HepG2 (cell line): ENCODE measurements around the gene ZCCHC7. TPM values are rescaled to one million over a fixed set of nuclear protein-coding genes. Genes with fewer than 3 reads are reported as not detected.

Experiments
- ATAC-seq: fragments of 200-7000 bp; cut with Tn5 transposase; 3 replicates; pipeline ENCODE4 v1.9.1; 2020; ENCODE audit warnings: mild to moderate bottlenecking, moderate library complexity
- BruUV-seq: library from RNA; stranded (reverse); fragments of 400-500 nt; replicated peaks from 2 replicates; lab custom pipeline; 2021; lab: Mats Ljungman, UMichigan
- CTCF ChIA-PET: fragments of 300-600 bp; formaldehyde crosslinking; extraction: SDS; loops from one replicate; lab custom pipeline; 2021; ENCODE audit warnings: low total read pairs, inconsistent platforms, low intra/inter-chr PET ratio; lab: Yijun Ruan, JAX
- POLR2A ChIA-PET: fragments of 350-600 bp; sonication (Branson Sonifier 250); formaldehyde crosslinking; loops from one replicate; lab custom pipeline; 2020; ENCODE audit warnings: antibody characterized with exemption, inconsistent platforms; lab: Yijun Ruan, JAX
- DNase-seq: peaks from one replicate; pipeline ENCODE4 v3.0.0-alpha.2; 2015; ENCODE audit warnings: low spot score
- FAIRE-seq: peaks from 3 replicates; lab custom pipeline; 2011; peaks lifted over from hg19 to GRCh38; lab: Jason Lieb, UNC
- H2AFZ ChIP-seq: one replicate; pipeline ENCODE4 v1.6.1; 2011; ENCODE audit warnings: low read length, inconsistent platforms
- H3K27ac ChIP-seq: fragments of 300-600 bp; 3 replicates; pipeline ENCODE4 v1.8.0; 2011; ENCODE audit warnings: mixed run types, mild to moderate bottlenecking, mixed read lengths, low read length, inconsistent platforms; ENCODE audit not compliant: insufficient read depth; ENCODE audit errors: extremely low read length
- H3K27me3 ChIP-seq, 2 experiments: fragments of 200-600 bp in 1 of 2; 2 replicates in 1 of 2; 3 replicates in 1 of 2; pipeline versions ENCODE4 v1.6.0 to v1.8.0; 2011; ENCODE audit warnings: low read length in 2 of 2, mild to moderate bottlenecking in 2 of 2, moderate library complexity in 2 of 2, inconsistent platforms in 1 of 2; ENCODE audit not compliant: insufficient read depth in 2 of 2, control insufficient read depth in 1 of 2
- H3K36me3 ChIP-seq, 2 experiments: fragments of 200-600 bp in 1 of 2; replicated peaks in 1 of 2; 2 replicates in 1 of 2; 3 replicates in 1 of 2; pipeline versions ENCODE4 v1.5.1 to v1.8.0; 2011; ENCODE audit warnings: low read length in 2 of 2, inconsistent platforms in 1 of 2; ENCODE audit not compliant: insufficient read depth in 2 of 2, control insufficient read depth in 1 of 2
- H3K4me1 ChIP-seq: 2 replicates; pipeline ENCODE4 v1.5.1; 2012; ENCODE audit warnings: low read length, inconsistent platforms; ENCODE audit not compliant: insufficient read depth
- H3K4me2 ChIP-seq: 2 replicates; pipeline ENCODE4 v1.6.0; 2011; ENCODE audit warnings: low read depth, low read length, inconsistent platforms
- H3K4me3 ChIP-seq, 3 experiments: fragments of 200-600 bp in 1 of 3; sonication (generic), shearing (Covaris generic) in 1 of 3; replicated peaks in 1 of 3; 2 replicates each; pipeline ENCODE4 v1.5.1; 2011 to 2016; ENCODE audit warnings: low read length in 3 of 3, inconsistent platforms in 2 of 3, low read depth in 2 of 3, mild to moderate bottlenecking in 2 of 3, control low read depth in 1 of 3, mixed read lengths in 1 of 3; ENCODE audit not compliant: insufficient read depth in 1 of 3
- H3K79me2 ChIP-seq: one replicate; pipeline ENCODE4 v1.6.1; 2011; ENCODE audit warnings: low read length, inconsistent platforms; ENCODE audit not compliant: insufficient read depth
- H3K9ac ChIP-seq: 2 replicates; pipeline ENCODE4 v1.6.0; 2011; ENCODE audit warnings: mild to moderate bottlenecking, low read depth, low read length, inconsistent platforms; ENCODE audit not compliant: insufficient read depth
- H3K9me3 ChIP-seq: 2 replicates; pipeline ENCODE4 v1.5.1; 2012; ENCODE audit warnings: mild to moderate bottlenecking, low read length
- H4K20me1 ChIP-seq: 2 replicates; pipeline ENCODE4 v1.6.0; 2011; ENCODE audit warnings: inconsistent platforms, mild to moderate bottlenecking, low read length, moderate library complexity; ENCODE audit not compliant: insufficient read depth
- CEBPB ChIP-seq: IDR thresholded peaks from 2 replicates; pipeline ENCODE4 v1.6.1; 2011; ENCODE audit warnings: low read depth, low read length, improper control_type of control experiment, borderline replicate concordance
- NCOA5 ChIP-seq: sonication (generic); formaldehyde crosslinking; IDR thresholded peaks from 2 replicates; pipeline ENCODE4 v1.4.0; 2020; ENCODE audit warnings: missing genetic modification reagents
- ZBTB7A ChIP-seq: sonication (generic); formaldehyde crosslinking; IDR thresholded peaks from 2 replicates; pipeline ENCODE4 v1.8.0; 2022; ENCODE audit warnings: mild to moderate bottlenecking, missing genetic modification reagents
- ZNF121 ChIP-seq: sonication (generic); formaldehyde crosslinking; IDR thresholded peaks from 2 replicates; pipeline ENCODE4 v1.5.0; 2020; ENCODE audit warnings: mild to moderate bottlenecking, missing genetic modification reagents
- ZNF17 ChIP-seq: sonication (generic); formaldehyde crosslinking; IDR thresholded peaks from 2 replicates; pipeline ENCODE4 v1.5.0; 2020; ENCODE audit warnings: mild to moderate bottlenecking, missing genetic modification reagents
- ZNF484 ChIP-seq: sonication (generic); formaldehyde crosslinking; IDR thresholded peaks from 2 replicates; pipeline ENCODE4 v1.5.1; 2020; ENCODE audit warnings: mild to moderate bottlenecking, low read depth, missing genetic modification reagents, borderline replicate concordance
- WGBS: methylation state at CpG from one replicate; pipeline ENCODE4 v1.1.6; 2017; ENCODE audit warnings: low lambda C conversion rate; 5-methylcytosine and 5-hydroxymethylcytosine counted together
- in situ Hi-C: cut with HindIII; loops from 2 replicates; pipeline ENCODE4 v1.10.0; 2017; ENCODE audit warnings: low pct_unique_long_range_greater_than_20kb; ENCODE audit not compliant: extremely low pct_ligation_motif_present
- intact Hi-C: fragments of 100-400 bp; cut with micrococcal nuclease; formaldehyde crosslinking; loops from one replicate; pipeline ENCODE4 v1.10.0; 2022; ENCODE audit not compliant: unreplicated experiment
- polyA plus RNA-seq, 8 experiments: library from polyadenylated mRNA; depleted of rRNA in 3 of 8; stranded (reverse) in 7 of 8; unstranded in 1 of 8; fragments of >200 nt; fragmentation: Illumina TruSeq in 4 of 8; extraction: Trizol in 4 of 8; gene quantifications; 2 replicates each; pipeline versions ENCODE4 v1.2.1 to v1.2.3, GENCODE V29; 2011 to 2016; ENCODE audit warnings: low read depth in 4 of 8, missing spikeins in 1 of 8, mixed read lengths in 1 of 8; ENCODE audit not compliant: insufficient read depth in 1 of 8
- total RNA-seq, 5 experiments: library from RNA; depleted of rRNA; stranded (reverse); fragments of >200 nt; fragmentation: Illumina TruSeq; extraction: Trizol; gene quantifications; 2 replicates each; pipeline ENCODE4 v1.2.3, GENCODE V29; 2016; ENCODE audit warnings: low read depth in 1 of 5
- TF ChIP-seq, protein P1 (sequence below): sonication (generic); formaldehyde crosslinking; conservative IDR thresholded peaks from 2 replicates; pipeline ENCODE4 v1.8.0; 2022; ENCODE audit warnings: low read depth, missing genetic modification reagents
- TF ChIP-seq, protein P2 (sequence below): sonication (generic); formaldehyde crosslinking; IDR thresholded peaks from 2 replicates; pipeline ENCODE4 v1.5.0; 2020; ENCODE audit warnings: missing genetic modification reagents, mild to moderate bottlenecking, borderline replicate concordance

Gene ZCCHC7
- total and polyA plus RNA-seq, 2 of the 13 experiments (the other 11 are each of a cell fraction or from before 2014, with no cell fraction given): 13.6 to 19.3 TPM

DNA sequence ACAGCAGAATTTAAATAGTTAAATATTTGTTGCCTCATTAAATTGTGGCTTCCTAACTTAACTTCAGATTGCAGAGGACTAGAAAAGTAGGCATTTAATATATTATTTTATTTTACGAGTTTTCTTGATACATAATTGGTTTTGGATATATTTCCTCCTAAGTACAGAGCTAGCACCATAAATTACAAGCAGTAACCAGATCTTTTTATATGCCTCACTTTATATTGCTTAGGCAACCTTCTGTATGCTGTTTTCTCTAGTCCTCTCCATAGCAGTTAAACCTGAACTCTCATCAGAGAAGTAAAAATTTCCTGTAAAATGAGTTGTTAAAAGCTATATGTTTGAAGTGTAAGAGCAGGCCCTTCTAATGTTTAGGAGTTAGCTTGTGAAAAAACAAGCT lies 144.2 kb downstream of the ZCCHC7 start (continued):
- TF ChIP-seq, protein P1, sequence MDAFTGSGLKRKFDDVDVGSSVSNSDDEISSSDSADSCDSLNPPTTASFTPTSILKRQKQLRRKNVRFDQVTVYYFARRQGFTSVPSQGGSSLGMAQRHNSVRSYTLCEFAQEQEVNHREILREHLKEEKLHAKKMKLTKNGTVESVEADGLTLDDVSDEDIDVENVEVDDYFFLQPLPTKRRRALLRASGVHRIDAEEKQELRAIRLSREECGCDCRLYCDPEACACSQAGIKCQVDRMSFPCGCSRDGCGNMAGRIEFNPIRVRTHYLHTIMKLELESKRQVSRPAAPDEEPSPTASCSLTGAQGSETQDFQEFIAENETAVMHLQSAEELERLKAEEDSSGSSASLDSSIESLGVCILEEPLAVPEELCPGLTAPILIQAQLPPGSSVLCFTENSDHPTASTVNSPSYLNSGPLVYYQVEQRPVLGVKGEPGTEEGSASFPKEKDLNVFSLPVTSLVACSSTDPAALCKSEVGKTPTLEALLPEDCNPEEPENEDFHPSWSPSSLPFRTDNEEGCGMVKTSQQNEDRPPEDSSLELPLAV (CRISPR knock-in tag): no peak
- no peak for TF ChIP-seq ZBTB7A (CRISPR knock-in tag)
- TF ChIP-seq ZNF17: no peak
- no peak for TF ChIP-seq NCOA5 (CRISPR knock-in tag)
- TF ChIP-seq, protein P2, sequence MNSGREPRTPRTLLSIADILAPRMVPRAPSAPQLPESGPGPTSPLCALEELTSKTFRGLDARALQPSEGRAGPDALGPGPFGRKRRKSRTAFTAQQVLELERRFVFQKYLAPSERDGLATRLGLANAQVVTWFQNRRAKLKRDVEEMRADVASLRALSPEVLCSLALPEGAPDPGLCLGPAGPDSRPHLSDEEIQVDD (CRISPR knock-in tag): no peak

DNA sequence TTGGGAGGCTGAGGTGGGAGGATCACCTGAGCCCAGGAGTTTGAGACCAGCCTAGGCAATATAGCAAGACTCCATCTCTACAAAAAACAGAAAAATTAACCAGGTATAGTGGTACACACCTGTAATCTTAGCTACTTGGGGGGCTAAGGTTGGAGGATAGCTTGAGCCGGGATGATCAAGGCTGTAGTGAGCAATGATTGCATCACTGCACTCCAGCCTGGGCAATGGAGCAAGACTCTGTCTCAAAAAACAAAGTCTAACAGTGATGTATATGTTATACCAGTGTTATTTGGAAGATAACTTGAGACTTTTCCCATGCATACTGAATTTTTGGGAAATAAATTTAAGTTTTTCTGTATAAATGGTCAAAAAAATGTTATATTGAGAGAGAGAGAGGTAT lies 146.3 kb downstream of the ZCCHC7 start:
- BruUV-seq: no TSS peak
- Histone ChIP-seq H4K20me1 (0 out of 2 replicates have a peak, but pooled peaks cover under 1% of the 10 kb centered on the region), H3K27me3 (no peaks in the 10 kb centered on the region), H3K27ac (no peak overlapping the region), H3K79me2 (no peaks in the 10 kb centered on the region), H3K4me2 (no peak overlapping the region), H2AFZ (no peak overlapping the region), H3K9me3 (no peaks in the 10 kb centered on the region), H3K4me1 (no peaks in the 10 kb centered on the region), H3K36me3 (no peaks in the 10 kb centered on the region), H3K4me3 (no peak overlapping the region), H3K9ac (no peak overlapping the region)
- ATAC-seq: no peak
- TF ChIP-seq CEBPB (peak; percentile 54; the same call in 1 of the 2 replicates), ZNF484 (CRISPR knock-in tag) (no peak), ZNF121 (CRISPR knock-in tag) (0 out of 2 replicates have a peak, but pooled peaks have one; percentile 61)
- intact Hi-C loops (no loop called here), in situ Hi-C loops (loop anchor here (10.0 kb wide), 1 partner anchor 272 kb away; no protein-coding TSS in a partner anchor)
- FAIRE-seq: no peak
- ChIA-PET CTCF (no interaction called here), POLR2A (no interaction called here)
- 100% methylated on average over 1 of the region's 1 CpG for WGBS
- no peak for DNase-seq
